Measurements from ENCODE around the gene CCDC126.

CCDC126 gene

DNA sequence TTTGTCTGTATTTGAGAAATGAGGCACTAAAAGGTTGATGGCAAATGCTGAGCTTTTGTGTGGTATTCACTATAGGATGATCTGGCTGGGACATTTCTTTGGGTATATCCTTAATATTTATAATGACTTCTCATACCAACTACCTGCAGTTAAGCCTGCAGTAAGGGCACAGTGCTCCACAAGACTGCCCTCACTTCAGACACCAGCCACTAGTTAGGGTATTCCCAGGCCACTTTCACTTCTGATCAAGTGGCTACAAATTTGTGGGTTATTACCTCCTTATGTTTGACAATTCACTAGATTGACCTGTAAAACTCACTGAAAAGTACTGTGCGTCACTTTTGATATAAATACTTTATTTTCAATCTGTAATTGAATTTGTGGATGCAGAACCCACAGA, 20.3 kb downstream of the CCDC126 start (continued):
- TF ChIP-seq ZNF175 (tag by site-specific recombination; IDR thresholded peaks at IDR 0.05), result no peak
- TF ChIP-seq, protein P1, sequence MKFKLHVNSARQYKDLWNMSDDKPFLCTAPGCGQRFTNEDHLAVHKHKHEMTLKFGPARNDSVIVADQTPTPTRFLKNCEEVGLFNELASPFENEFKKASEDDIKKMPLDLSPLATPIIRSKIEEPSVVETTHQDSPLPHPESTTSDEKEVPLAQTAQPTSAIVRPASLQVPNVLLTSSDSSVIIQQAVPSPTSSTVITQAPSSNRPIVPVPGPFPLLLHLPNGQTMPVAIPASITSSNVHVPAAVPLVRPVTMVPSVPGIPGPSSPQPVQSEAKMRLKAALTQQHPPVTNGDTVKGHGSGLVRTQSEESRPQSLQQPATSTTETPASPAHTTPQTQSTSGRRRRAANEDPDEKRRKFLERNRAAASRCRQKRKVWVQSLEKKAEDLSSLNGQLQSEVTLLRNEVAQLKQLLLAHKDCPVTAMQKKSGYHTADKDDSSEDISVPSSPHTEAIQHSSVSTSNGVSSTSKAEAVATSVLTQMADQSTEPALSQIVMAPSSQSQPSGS (tag by site-specific recombination; IDR thresholded peaks at IDR 0.05; ENCODE audit: low read depth), result no peak
- no peak for TF ChIP-seq ZBTB7A (tag by site-specific recombination; IDR thresholded peaks at IDR 0.05; ENCODE audit: low read depth)
- TF ChIP-seq, protein P2, sequence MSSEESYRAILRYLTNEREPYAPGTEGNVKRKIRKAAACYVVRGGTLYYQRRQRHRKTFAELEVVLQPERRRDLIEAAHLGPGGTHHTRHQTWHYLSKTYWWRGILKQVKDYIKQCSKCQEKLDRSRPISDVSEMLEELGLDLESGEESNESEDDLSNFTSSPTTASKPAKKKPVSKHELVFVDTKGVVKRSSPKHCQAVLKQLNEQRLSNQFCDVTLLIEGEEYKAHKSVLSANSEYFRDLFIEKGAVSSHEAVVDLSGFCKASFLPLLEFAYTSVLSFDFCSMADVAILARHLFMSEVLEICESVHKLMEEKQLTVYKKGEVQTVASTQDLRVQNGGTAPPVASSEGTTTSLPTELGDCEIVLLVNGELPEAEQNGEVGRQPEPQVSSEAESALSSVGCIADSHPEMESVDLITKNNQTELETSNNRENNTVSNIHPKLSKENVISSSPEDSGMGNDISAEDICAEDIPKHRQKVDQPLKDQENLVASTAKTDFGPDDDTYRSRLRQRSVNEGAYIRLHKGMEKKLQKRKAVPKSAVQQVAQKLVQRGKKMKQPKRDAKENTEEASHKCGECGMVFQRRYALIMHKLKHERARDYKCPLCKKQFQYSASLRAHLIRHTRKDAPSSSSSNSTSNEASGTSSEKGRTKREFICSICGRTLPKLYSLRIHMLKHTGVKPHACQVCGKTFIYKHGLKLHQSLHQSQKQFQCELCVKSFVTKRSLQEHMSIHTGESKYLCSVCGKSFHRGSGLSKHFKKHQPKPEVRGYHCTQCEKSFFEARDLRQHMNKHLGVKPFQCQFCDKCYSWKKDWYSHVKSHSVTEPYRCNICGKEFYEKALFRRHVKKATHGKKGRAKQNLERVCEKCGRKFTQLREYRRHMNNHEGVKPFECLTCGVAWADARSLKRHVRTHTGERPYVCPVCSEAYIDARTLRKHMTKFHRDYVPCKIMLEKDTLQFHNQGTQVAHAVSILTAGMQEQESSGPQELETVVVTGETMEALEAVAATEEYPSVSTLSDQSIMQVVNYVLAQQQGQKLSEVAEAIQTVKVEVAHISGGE (tag by site-specific recombination; conservative IDR thresholded peaks at IDR 0.05; ENCODE audit: low read depth), result no peak
- TF ChIP-seq ZNF830 (tag by site-specific recombination; IDR thresholded peaks at IDR 0.05; ENCODE audit: low read depth), result no peak

DNA sequence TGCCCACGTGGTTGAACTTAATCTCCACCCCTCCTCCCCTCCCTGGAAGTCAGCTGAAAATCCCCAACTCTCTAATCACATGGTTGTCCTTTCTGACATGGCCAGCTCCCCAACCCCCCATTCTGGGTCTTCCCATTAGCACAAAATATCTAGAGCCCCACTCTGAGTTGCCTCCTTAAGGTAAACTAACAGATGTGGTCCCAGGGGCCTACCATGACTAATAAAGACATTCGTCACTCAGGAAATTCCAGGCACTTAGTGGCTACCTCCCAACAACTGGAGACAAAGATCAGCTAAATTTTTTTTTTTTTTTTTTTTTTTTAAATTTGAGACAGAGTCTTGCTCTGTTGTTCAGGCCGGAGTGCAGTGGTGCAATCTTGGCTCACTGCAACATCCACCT, 21.1 kb downstream of the CCDC126 start:
- TF ChIP-seq PRDM1 (tag by site-specific recombination; IDR thresholded peaks at IDR 0.05) (no peak), MYNN (tag by site-specific recombination; IDR thresholded peaks at IDR 0.05; ENCODE audit: borderline replicate concordance) (no peak), BCL11A (tag by site-specific recombination; IDR thresholded peaks at IDR 0.05; ENCODE audit: low read depth) (no peak), HOXA7 (CRISPR knock-in tag; IDR thresholded peaks at IDR 0.05; ENCODE audit: borderline replicate concordance) (no peak), ZNF341 (tag by site-specific recombination; IDR thresholded peaks at IDR 0.05; ENCODE audit: low read depth) (no peak), ZNF777 (tag by site-specific recombination; IDR thresholded peaks at IDR 0.05; ENCODE audit: borderline replicate concordance) (no peak), ZNF514 (tag by site-specific recombination; IDR thresholded peaks at IDR 0.05) (no peak)
- TF ChIP-seq, protein P3, sequence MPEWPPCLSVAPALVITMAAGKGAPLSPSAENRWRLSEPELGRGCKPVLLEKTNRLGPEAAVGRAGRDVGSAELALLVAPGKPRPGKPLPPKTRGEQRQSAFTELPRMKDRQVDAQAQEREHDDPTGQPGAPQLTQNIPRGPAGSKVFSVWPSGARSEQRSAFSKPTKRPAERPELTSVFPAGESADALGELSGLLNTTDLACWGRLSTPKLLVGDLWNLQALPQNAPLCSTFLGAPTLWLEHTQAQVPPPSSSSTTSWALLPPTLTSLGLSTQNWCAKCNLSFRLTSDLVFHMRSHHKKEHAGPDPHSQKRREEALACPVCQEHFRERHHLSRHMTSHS (tag by site-specific recombination; IDR thresholded peaks at IDR 0.05), result no peak
- TF ChIP-seq, protein P4, sequence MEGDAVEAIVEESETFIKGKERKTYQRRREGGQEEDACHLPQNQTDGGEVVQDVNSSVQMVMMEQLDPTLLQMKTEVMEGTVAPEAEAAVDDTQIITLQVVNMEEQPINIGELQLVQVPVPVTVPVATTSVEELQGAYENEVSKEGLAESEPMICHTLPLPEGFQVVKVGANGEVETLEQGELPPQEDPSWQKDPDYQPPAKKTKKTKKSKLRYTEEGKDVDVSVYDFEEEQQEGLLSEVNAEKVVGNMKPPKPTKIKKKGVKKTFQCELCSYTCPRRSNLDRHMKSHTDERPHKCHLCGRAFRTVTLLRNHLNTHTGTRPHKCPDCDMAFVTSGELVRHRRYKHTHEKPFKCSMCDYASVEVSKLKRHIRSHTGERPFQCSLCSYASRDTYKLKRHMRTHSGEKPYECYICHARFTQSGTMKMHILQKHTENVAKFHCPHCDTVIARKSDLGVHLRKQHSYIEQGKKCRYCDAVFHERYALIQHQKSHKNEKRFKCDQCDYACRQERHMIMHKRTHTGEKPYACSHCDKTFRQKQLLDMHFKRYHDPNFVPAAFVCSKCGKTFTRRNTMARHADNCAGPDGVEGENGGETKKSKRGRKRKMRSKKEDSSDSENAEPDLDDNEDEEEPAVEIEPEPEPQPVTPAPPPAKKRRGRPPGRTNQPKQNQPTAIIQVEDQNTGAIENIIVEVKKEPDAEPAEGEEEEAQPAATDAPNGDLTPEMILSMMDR (tag by site-specific recombination; IDR thresholded peaks at IDR 0.05), result no peak
- Histone ChIP-seq H3K4me1 (ENCODE audit: control insufficient read depth, insufficient read depth, low read length) (no peaks in the 10 kb centered on the region), H3K27ac (ENCODE audit: extremely low read depth, low read depth, low read length) (no peak overlapping the region), H3K9me3 (ENCODE audit: control insufficient read depth, insufficient read depth, low read depth, low read length) (no peaks in the 10 kb centered on the region), H3K4me3 (ENCODE audit: low read depth, low read length) (no peak overlapping the region), H3K36me3 (ENCODE audit: control insufficient read depth in 2 of 2, insufficient read depth in 1 of 2, low read length in 2 of 2) (no peaks in the 10 kb centered on the region; a peak in 1 of 3 replicates)
- ChIA-PET POLR2A (no interaction called here), CTCF (no interaction called here)

DNA sequence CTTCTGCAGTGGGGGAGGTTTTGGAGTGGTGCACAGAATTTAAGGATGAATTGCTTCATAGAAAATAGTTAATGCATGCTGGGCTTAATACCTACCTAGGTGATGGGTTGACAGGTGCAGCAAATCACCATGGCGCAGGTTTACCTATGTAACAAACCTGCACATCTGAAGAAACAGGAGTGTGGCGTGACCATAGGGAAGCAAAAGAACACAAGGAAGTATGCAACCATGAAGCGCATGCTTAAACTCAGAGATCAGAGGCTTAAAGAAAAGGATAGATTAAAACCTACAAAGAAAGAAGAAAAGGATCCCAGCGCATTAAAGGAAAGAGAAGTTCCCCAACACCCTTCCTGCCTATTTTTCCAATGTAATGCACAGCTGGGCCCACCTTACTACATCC, 22.0 kb downstream of the CCDC126 start:
- POLR2A ChIA-PET, result no interaction called here
- CTCF ChIA-PET, result no interaction called here
- no peak overlapping the region for H3K27ac ChIP-seq (ENCODE audit: extremely low read depth, low read depth, low read length)
- TF ChIP-seq ZNF610 (tag by site-specific recombination; IDR thresholded peaks at IDR 0.05; ENCODE audit: borderline replicate concordance) (no peak), ZNF510 (tag by site-specific recombination; IDR thresholded peaks at IDR 0.05; ENCODE audit: insufficient replicate concordance) (no peak), ZNF707 (tag by site-specific recombination; IDR thresholded peaks at IDR 0.05) (no peak), ZNF747 (tag by site-specific recombination; IDR thresholded peaks at IDR 0.05) (no peak), SALL2 (tag by site-specific recombination; IDR thresholded peaks at IDR 0.05; ENCODE audit: borderline replicate concordance) (no peak), ZBTB1 (tag by site-specific recombination; IDR thresholded peaks at IDR 0.05) (no peak), ZNF560 (tag by site-specific recombination; IDR thresholded peaks at IDR 0.05; ENCODE audit: borderline replicate concordance) (no peak), ZSCAN30 (tag by site-specific recombination; IDR thresholded peaks at IDR 0.05) (no peak)
- TF ChIP-seq, protein P5, sequence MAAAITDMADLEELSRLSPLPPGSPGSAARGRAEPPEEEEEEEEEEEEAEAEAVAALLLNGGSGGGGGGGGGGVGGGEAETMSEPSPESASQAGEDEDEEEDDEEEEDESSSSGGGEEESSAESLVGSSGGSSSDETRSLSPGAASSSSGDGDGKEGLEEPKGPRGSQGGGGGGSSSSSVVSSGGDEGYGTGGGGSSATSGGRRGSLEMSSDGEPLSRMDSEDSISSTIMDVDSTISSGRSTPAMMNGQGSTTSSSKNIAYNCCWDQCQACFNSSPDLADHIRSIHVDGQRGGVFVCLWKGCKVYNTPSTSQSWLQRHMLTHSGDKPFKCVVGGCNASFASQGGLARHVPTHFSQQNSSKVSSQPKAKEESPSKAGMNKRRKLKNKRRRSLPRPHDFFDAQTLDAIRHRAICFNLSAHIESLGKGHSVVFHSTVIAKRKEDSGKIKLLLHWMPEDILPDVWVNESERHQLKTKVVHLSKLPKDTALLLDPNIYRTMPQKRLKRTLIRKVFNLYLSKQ (tag by site-specific recombination; IDR thresholded peaks at IDR 0.05; ENCODE audit: borderline replicate concordance), result no peak
- TF ChIP-seq, protein P6, sequence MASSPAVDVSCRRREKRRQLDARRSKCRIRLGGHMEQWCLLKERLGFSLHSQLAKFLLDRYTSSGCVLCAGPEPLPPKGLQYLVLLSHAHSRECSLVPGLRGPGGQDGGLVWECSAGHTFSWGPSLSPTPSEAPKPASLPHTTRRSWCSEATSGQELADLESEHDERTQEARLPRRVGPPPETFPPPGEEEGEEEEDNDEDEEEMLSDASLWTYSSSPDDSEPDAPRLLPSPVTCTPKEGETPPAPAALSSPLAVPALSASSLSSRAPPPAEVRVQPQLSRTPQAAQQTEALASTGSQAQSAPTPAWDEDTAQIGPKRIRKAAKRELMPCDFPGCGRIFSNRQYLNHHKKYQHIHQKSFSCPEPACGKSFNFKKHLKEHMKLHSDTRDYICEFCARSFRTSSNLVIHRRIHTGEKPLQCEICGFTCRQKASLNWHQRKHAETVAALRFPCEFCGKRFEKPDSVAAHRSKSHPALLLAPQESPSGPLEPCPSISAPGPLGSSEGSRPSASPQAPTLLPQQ (tag by site-specific recombination; IDR thresholded peaks at IDR 0.05), result no peak

More for the DNA sequence above, 22.0 kb downstream of the CCDC126 start:
- no peak overlapping the region for H3K4me3 ChIP-seq (ENCODE audit: low read depth, low read length)
- no peaks in the 10 kb centered on the region for H3K36me3 ChIP-seq (ENCODE audit: control insufficient read depth in 2 of 2, insufficient read depth in 1 of 2, low read length in 2 of 2)
- H3K4me1 ChIP-seq (ENCODE audit: control insufficient read depth, insufficient read depth, low read length), result no peaks in the 10 kb centered on the region
- no peaks in the 10 kb centered on the region for H3K9me3 ChIP-seq (ENCODE audit: control insufficient read depth, insufficient read depth, low read depth, low read length)
